Stimulated activated CD4-positive, alpha-beta T cell treated with anti-CD3 and anti-CD28 coated beads, TNF-alpha, amount 100 ng/mL, for 48 hours (primary cell): ENCODE measurements around the gene NID1.

ENCODE experiments used
- DNase-seq, 3 donors: peaks; one replicate each; pipeline ENCODE4 v3.0.0-alpha.2; 2020; ENCODE audit warnings: low read depth in 3 of 3

Gene NID1, protein sequence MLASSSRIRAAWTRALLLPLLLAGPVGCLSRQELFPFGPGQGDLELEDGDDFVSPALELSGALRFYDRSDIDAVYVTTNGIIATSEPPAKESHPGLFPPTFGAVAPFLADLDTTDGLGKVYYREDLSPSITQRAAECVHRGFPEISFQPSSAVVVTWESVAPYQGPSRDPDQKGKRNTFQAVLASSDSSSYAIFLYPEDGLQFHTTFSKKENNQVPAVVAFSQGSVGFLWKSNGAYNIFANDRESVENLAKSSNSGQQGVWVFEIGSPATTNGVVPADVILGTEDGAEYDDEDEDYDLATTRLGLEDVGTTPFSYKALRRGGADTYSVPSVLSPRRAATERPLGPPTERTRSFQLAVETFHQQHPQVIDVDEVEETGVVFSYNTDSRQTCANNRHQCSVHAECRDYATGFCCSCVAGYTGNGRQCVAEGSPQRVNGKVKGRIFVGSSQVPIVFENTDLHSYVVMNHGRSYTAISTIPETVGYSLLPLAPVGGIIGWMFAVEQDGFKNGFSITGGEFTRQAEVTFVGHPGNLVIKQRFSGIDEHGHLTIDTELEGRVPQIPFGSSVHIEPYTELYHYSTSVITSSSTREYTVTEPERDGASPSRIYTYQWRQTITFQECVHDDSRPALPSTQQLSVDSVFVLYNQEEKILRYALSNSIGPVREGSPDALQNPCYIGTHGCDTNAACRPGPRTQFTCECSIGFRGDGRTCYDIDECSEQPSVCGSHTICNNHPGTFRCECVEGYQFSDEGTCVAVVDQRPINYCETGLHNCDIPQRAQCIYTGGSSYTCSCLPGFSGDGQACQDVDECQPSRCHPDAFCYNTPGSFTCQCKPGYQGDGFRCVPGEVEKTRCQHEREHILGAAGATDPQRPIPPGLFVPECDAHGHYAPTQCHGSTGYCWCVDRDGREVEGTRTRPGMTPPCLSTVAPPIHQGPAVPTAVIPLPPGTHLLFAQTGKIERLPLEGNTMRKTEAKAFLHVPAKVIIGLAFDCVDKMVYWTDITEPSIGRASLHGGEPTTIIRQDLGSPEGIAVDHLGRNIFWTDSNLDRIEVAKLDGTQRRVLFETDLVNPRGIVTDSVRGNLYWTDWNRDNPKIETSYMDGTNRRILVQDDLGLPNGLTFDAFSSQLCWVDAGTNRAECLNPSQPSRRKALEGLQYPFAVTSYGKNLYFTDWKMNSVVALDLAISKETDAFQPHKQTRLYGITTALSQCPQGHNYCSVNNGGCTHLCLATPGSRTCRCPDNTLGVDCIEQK

DNA sequence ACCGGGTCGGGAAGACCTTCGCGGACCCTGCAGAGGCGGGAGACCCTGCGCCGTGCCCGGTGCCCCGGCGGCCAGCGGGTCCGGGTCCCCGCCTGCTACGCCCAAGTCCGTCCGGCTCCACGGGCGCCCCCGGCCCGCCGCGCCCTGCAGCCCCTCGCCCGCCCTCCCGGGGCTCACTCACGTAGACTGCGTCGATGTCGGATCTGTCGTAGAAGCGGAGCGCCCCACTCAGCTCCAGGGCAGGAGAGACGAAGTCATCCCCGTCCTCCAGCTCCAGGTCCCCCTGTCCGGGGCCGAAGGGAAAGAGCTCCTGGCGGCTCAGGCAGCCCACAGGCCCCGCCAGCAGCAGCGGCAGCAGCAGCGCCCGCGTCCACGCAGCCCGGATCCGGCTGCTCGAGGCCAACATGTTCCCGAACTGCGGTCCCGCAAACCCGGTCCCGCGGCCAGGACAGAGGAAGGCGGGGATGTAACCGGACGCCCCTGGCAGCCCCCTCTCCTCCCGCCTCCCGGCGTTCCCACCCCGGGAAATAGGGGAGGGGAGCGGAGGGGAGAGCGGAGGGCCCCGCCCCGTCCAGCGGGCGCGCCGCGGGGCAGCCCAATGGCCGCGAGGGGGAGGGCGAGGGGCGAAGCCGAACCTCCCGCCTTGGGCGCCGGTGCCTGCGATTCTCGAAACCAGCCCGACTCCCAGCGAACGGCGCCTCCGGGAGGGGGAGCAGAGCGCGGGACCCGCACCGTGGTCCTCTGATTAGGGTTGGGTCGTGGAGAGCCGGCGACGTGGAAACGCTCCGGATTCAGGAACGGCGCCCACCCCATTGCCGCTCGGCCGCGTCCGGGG, at the start of gene NID1:
Gene NID1 (minus strand): TSS at position 417 of the 835 bp plus-strand sequence. CDS start 11 bp downstream, at position 406.
- DNase-seq = peak in 1 of 3 donors; percentile 16

DNA sequence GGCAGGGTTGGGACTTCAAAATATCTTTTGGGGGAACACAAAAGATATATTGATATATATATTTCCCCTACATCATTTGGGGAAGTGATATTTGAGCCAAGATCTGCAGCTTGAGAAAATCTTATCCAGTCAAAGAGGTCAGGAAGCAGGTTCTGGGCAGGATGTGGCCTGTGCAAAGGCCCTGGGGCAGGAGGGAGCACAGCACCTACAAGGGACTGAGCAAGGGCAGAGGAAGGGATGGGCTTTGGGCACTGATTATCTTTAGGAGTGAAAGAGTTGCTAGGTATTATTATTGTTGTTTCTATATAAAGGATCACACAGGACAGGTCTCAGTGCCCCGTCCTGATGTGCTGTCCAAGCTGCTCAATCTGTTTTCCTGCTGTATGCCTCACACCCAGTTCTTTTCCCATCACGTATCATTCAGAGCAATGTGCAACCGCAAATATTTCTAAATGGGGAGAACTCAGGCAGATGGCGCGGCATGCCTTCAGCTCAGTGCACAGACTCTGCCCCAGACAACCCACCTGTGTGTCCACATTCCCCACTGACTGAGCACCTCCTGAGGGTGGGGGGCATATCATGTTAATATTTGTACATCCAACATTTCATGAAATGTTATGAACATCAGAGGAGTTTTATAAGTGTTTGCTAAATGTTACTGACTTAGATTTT, 49.3 kb upstream of the NID1 start:
- no peak for DNase-seq

DNA sequence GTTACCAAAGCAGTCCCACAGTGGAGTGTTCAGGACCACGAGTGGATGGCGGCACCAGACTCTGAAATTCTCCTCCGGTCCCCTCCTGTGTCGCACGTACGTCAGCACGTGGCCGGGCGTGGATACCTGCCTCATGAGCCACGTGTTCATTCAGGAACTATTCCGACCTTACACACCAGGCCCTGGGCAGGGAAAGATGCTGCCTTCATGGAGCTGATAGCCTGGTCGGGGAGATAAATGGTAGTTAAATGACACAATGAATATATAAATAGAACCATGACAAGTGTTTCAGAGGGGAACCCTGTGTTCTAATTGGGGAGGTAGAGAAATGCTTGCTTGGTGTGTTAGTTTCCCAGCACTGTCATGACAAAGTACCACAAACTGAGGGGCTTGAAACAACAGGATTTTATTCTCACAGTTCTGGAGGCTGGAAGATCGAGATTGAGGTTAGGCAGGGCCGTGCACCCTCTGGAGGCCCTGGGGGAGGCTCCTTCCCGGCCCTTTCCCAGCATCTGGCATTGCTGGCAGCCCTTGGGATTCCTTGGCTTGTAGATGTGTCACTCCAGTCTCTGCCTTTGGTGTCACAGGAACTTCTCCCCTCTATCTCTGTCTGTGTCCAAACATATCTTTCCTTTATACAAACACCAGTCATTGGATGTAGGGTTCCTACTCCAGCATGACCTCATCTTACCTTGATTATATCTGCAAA, 48.6 kb upstream of the NID1 start:
- no peak for DNase-seq

DNA sequence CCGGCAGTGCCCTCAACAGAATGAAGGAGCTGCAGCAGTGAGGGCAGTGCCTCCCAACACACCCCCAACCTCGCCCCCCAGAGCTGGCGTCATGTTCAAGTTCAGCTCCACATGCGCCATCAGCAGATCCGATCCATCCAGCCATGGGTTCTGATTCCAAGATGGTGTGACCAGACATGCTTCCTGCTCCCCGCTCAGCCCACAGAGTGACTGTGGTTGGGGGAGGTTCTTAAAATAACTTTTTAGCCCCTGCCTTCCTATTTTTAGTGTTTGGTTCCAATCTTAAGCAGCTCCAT, 47.4 kb upstream of the NID1 start:
- no peak for DNase-seq

DNA sequence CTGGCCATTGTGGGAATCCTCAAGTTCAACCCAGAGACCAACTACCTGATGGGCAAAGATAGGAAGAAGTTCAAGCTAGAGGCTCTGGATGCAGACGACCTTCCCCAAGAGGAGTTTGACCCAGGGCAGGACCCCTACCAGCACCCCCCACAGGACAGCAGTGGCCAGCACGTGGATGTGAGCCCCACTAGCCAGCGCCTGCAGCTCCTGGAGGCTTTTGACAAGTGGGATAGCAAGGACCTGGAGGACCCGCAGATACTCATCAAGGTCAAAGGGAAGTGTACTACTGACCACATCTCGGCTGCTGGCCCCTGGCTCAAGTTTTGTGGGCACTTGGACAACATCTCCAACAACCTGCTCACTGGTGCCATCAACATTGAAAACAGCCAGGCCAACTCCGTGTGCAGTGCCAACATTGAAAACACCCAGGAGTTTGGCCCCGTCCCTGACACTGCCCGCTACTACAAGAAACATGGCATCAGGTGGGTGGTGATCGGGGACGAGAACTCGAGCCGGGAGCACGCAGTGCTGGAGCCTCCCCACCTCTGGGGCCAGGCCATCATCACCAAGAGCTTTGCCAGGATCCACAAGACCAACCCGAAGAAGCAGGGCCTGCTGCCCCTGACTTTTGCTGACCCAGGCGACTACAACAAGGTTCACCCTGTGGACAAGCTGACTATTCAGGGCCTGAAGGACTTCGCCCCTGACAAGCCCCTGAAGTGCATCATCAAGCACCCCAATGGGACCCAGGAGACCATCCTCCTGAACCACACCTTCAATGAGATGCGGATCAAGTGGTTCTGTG, 46.8 kb upstream of the NID1 start:
- no peak for DNase-seq

DNA sequence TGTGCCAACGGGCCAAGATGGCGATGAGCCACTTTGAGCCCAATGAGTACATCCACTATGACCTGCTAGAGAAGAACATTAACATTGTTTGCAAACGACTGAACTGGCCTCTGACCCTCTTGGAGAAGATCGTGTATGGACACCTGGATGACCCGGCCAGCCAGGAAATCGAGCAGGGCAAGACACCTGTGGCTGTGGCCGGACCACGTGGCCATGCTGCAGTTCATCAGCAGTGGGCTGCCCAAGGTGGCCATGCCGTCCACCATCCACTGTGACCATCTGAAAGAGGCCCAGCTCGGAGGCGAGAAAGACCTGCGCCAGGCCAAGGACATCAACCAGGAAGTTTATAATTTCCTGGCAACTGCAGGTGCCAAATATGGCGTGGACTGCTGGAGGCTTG, 45.2 kb upstream of the NID1 start:
- DNase-seq = no peak

DNA sequence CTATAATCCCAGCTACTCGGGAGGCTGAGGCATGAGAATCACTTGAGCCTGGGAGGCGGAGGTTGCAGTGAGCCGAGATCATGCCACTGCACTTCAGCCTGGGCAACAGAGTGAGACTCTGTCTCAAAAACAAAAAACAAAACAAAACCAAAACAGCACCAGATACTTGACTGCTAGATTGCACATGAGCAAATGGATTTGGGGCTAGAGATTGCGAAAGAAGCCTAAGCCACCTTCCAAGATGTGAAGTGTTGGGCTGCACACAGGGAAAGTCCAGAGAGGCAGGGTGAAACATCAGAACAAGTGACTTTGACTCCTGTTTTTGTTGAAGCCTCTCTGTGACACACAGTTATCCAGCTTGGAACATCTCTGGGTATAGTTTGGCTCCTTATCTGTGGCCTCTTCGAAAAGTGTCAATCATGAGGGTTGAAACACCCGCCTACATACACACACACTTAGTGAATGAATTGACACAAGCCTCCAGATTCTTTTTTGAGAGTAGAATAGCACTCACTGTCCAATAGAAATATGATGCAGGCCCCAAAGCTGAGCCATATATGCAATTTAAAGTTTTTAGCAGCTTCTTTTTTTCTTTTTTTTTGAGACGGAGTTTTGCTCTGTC, 43.2 kb upstream of the NID1 start:
- DNase-seq = no peak

DNA sequence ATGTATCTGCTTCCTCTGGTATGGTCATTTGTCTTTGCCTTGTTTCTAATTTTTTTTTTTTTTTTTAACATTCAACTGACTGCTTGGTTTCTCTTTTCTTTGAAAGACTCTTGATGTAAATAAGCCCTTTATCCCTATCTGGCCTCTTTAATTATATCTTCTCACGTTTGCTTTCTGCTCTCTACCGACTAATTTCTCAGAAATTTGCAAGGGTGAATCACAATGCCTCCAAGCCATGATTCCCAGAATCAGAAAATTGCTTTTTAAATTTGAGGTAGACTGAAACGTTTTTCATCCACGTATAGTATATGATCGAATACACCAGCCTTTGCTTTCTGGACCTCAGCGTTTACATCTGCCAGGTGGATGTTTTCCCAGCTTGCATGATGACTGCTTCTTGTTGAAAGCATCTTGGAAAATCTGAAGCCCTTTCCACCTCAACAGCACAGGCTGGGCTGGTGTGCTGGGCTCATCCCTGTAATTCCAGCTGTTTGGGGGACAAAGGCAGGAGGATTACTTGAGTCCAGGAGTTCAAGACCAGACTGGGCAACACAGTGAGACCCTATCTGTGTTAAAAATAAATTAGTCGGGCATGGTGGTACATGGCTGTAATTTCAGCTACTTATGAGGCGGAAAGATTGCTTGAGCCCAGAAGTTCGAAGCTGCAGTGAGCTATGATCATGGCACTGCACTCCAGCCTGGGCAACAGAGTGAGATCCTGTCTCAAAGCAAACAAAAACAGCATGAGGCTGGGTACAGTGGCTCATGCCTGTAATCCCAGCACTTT, 42.4 kb upstream of the NID1 start:
- no peak for DNase-seq

DNA sequence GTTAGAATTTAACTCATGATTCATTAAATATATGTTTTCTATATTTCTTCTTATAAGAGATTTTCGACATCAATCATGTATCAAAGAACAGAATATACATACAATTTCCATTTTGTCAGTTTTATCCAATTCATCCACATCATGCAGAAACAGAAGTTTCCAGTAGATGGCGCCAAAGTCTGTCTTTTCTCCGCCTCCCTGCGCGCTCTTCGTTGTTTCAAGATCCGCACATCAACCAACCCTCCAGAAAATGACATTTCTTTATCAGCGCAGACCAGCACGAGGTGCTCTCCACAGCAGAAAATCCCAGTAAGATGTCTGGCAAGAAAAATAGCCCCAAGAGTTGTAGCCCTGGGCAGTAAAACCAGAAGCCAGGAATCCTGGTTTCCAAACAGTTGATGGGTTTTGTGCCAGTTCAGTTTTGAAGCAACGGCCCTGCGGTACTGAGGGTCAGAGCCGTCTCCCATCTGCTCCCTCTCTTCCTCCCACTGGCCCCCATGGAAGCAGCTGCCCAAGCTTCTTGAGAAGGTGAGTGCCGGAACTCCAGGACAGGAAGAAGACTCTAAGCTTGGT, 38.8 kb upstream of the NID1 start:
- peak in 2 of 3 donors; percentile 38 to 41 for DNase-seq

DNA sequence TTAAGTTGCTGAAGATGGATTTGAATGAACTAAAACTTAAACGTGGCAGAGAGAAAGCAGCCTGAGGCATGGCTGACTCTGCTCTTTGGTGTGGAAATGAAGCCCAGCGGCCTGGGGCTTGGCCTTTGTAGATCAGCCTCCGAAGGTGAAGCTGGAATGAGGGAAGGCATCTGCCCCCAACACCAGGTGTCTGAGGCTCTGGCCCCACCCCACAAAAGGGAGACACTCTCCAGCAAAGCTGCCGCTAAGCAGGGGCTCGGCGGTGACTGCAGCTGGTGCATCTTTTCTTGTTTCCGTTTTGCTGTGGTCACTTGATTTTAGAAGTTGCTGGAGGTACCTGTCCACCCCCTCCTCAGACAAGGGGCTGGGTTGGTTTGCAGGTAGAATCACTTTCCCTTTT, 38.2 kb upstream of the NID1 start:
- no peak for DNase-seq

DNA sequence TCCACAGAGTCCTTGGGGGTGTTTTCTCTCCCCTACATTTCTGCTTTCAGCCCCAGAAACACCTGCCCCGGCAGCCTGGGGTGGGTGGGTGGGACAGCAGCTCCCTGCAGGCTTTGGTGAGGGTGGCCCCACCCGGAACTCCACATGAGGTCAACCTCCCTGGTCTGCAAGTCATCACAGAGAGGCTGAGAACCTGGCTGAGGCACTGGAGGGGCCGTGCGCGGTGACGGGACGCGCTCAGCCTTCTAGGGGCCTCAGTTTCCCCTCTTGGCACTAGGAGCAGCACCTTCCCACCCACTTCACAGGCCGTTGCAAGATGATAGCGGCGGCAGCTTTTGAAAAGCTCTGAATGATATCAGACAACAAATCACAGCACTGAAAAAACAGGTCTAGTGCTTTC, 37.7 kb upstream of the NID1 start:
- no peak for DNase-seq

DNA sequence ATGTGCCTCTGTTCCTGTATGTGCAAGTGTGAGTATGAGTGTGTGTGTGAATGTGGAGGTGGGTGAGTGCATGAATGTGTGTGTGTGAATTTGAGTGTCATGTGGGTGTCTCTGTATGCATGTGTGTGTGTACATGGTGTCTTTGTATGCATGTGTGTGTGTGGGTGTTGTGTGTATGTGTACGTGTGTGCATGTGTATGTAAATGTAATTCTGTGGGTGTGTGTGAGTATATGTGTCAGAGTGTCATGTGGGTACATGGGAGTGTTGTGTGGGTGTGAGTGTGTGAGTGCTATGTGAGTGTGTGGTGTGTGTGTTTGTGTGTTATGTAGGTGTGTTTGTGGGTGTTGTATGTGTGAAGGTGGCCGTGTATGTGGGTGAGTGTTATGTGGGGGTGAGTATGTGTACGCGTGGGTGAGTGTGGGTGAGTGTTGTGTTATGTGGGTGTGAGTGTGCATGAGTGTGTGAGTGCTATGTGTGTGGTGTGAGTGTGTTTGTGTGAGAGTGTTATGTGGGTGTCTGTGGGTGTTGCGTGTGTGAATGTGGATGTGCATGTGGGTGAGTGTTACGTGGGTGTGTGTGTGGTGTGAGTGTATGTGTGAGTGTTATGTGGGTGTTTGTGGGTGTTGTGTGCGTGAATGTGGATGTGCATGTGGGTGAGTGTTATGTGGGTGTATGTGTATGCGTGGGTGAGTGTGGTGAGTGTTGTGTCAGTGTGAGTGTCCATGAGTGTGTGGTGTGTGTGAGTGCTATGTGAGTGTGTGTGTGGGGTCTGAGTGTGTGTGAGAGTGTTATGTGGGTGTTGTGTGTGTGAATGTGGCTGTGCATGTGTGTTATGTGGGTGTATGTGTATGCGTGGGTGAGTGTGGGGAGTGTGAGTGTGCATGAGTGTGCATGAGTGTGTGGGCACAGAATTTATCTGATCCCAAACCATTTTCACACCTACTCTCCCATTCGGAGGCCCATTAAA, 36.6 kb upstream of the NID1 start:
- DNase-seq = no peak

DNA sequence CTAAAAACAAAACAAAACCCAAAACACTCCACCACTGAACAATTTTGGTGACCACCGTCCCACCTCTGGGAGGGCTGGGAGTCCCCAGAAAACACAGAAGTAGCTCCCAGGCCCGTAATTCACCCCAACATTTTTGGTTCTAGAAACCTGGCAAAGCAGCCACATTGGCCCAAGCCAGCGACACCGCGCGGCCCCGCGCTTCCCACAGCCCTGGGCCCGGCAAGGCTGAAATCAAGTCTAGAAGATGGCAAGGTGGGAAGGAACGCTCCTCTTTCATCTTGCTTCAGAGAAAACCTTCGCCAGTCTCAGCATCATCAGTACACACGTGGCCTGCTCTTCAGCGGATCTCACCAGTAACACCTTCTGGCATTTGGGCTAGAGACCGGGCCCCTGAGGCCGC, 35.9 kb upstream of the NID1 start:
- no peak for DNase-seq

DNA sequence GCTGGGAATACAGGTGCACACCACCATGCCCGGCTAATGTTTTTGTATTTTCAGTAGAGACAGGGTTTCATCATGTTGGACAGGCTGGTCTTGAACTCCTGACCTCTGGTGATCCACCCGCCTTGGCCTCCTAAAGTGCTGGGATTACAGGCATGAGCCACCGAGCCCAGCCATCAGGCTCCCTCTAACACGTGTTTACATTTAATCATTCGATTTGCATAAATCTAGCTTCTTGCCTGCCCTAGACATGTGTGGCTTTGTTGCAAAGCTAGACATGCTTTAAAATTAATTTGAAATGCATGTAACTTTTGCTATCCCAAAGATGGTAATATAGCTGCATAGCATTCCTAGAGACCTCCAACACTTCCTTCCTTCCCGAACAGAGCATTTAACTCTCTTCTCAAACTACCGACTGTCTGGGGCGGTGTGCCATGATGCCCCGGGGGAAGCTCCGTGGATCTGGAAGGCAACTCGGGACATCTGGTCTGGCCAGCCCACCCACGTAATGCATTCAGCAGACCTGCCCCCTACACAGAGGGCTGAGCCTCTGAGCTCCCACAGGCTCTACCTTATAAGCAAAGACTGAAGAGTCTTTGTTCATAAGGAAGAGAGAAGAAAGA, 34.6 kb upstream of the NID1 start:
- no peak for DNase-seq

DNA sequence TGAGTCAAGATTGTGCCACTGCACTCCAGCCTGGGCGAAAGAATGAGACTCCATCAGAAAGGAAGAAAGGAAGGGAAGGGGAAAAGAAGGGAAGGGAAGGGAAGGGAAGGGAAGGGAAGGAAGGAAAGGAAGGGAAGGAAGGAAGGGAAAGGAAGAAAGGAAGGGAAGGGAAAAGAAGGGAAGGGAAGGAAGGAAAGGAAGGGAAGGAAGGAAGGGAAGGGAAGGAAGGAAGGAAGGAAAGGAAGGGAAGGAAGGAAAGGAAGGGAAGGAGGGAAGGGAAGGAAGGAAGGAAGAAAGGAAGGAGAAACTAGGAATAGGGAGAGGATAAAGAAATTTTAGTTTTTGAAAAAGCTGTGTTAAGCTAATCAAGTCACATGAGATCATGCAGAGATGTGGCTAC, 33.4 kb upstream of the NID1 start:
- no peak for DNase-seq
